GM12874 (cell line): Measurements from ENCODE around the gene C1orf198.

Experiments
- TF ChIP-seq, protein P1 (sequence below): IDR thresholded peaks from 2 replicates; pipeline ENCODE4 v1.5.1; 2011; ENCODE audit warnings: low read depth, mild to moderate bottlenecking, control low read depth, low read length, moderate library complexity; ENCODE audit not compliant: insufficient read depth

C1orf198 gene

GRCh38 chr1:230870916-230871315, 2.6 kb upstream of the C1orf198 start:
- TF ChIP-seq, protein P1, sequence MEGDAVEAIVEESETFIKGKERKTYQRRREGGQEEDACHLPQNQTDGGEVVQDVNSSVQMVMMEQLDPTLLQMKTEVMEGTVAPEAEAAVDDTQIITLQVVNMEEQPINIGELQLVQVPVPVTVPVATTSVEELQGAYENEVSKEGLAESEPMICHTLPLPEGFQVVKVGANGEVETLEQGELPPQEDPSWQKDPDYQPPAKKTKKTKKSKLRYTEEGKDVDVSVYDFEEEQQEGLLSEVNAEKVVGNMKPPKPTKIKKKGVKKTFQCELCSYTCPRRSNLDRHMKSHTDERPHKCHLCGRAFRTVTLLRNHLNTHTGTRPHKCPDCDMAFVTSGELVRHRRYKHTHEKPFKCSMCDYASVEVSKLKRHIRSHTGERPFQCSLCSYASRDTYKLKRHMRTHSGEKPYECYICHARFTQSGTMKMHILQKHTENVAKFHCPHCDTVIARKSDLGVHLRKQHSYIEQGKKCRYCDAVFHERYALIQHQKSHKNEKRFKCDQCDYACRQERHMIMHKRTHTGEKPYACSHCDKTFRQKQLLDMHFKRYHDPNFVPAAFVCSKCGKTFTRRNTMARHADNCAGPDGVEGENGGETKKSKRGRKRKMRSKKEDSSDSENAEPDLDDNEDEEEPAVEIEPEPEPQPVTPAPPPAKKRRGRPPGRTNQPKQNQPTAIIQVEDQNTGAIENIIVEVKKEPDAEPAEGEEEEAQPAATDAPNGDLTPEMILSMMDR, result no peak

- TF ChIP-seq, protein P1, result no peak
These were observed 1.2 kb upstream of the C1orf198 start for GRCh38 chr1:230869500-230869899.

DNA sequence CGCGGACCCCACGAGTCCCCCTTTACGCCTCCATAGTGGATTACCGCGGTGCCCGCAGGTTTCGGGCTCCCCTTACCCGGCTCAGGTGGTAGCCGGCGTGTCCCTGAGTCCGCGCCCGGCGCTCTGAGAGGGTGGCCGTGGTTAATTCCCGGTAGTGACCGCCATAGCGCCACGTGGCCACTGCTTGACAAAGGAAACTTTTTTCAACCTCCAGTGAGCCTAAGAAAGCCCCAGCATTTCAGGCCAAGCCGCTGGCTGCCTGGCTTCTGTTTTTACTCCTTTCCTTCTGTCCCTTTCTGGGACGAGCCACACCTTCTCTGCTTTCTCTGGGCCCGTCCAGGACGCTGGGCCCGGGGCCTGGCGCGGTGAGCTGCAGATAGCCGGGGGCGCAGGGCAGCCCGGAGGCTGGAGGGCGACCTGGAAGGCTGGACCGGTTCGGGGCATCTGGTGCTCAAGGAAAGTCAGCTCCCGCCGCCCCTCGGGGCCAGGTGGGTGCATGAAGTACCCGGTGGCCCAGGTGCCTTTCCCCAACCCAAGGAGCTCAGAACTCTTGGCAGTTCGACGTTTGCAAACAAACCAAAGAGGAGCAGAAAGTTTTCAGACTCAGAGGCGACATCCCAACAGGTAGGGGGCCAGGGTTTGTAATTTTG, 540 bp upstream of the C1orf198 start:
- TF ChIP-seq, protein P1, result no peak

GRCh38 chr1:230867101-230867902, 1.0 kb downstream of the C1orf198 start:
- TF ChIP-seq, protein P1, result no peak

GRCh38 chr1:230866171-230867070, 1.9 kb downstream of the C1orf198 start:
- TF ChIP-seq, protein P1, result no peak

DNA sequence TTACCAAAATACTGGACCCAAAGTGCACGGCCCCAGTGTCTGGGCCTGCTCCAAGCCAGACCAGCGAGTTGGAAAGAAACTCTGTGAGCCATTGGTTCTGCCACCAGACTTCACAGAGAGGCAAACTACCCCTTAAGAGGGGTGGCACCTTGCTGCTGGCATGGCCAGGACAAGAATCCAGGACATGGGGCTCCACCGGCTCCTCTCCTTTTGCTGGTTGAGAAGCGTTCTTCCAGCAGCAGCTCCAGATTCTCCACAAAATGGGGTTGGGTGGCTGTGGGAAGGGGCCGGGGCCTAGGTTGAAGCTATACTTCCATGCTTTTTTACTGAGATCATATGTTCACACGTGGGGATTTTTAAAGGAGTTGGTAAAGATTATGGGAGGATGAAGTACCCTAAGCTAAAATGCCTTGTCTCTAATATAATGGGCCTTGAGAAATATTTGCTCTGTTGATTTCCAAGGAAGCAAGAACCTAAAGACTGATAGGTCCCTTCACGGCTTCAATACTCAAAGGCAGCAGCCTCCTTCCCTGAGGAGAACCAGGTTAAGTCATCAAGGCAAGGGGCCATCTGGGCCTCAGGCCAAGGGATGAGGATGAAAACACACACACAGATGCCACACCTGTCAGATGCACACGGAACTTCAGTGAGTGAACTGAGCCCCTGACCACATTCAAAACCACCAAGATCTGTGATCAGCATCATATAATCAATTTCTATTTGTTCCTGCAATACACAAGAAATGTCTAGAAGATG, 3.1 kb downstream of the C1orf198 start:
- TF ChIP-seq, protein P1, result no peak

DNA sequence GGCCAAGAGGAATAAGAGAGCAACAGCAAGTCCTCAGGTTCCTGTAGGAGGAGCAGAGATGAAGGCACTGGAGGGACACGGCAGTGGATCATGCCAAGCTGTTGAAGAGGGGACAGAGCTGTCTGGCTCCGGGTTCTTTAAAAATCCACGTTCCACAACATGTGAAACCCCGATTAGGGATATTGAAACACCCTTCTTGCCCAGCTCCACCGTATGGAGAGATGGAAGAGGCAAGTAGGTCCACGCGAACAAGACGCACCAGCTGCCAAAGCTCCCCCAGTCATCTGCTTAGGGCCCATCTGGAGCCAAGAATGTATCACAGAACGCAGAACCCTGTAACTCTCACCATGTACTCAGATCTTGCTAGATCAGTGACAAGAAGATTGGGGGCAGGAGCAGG, 3.9 kb downstream of the C1orf198 start:
- TF ChIP-seq, protein P1, result no peak
